Neural progenitor cell (in vitro differentiated cells): Measurements from ENCODE around the gene RSF1. TPM values are rescaled to one million over a fixed set of nuclear protein-coding genes. Genes with fewer than 3 reads are reported as not detected.

Experiments
- DNase-seq: peaks from one replicate; pipeline ENCODE4 v3.0.0-alpha.2; 2016; ENCODE audit warnings: low spot score
- H2AFZ ChIP-seq: fragments of 200-600 bp; sonication (generic); replicated peaks from 2 replicates; pipeline ENCODE4 v1.6.1; 2016; ENCODE audit warnings: antibody characterized with exemption
- H3F3A ChIP-seq: fragments of 200-600 bp; sonication (generic); 2 replicates; pipeline ENCODE4 v1.6.1; 2016; ENCODE audit warnings: antibody characterized with exemption, low read depth
- H3K27ac ChIP-seq: fragments of 200-600 bp; sonication (generic); 2 replicates; pipeline ENCODE4 v1.5.1; 2016; ENCODE audit warnings: mild to moderate bottlenecking
- H3K27me3 ChIP-seq: fragments of 200-600 bp; sonication (generic); 2 replicates; pipeline ENCODE4 v1.6.1; 2016; ENCODE audit warnings: mild to moderate bottlenecking, moderate library complexity
- H3K36me3 ChIP-seq: fragments of 200-600 bp; sonication (generic); 2 replicates; pipeline ENCODE4 v1.5.1; 2016
- H3K4me1 ChIP-seq: fragments of 200-600 bp; sonication (generic); 2 replicates; pipeline ENCODE4 v1.6.1; 2016; ENCODE audit warnings: mixed run types
- H3K4me2 ChIP-seq: fragments of 200-600 bp; sonication (generic); 2 replicates; pipeline ENCODE4 v1.6.1; 2016
- H3K4me3 ChIP-seq: fragments of 200-600 bp; sonication (generic); 2 replicates; pipeline ENCODE4 v1.5.1; 2016
- H3K79me2 ChIP-seq: fragments of 200-600 bp; sonication (generic); 2 replicates; pipeline ENCODE4 v1.6.1; 2016; ENCODE audit warnings: low read depth
- H3K9ac ChIP-seq: fragments of 200-600 bp; sonication (generic); 2 replicates; pipeline ENCODE4 v1.6.1; 2016
- H3K9me3 ChIP-seq: fragments of 200-600 bp; sonication (generic); 2 replicates; pipeline ENCODE4 v1.5.1; 2016; ENCODE audit warnings: low read depth
- H4K20me1 ChIP-seq: fragments of 200-600 bp; sonication (generic); 2 replicates; pipeline ENCODE4 v1.6.1; 2016; ENCODE audit warnings: low read depth
- H3K27ac Mint-ChIP-seq: 3 replicates; pipeline ENCODE4 v1.8.0; 2021; ENCODE audit warnings: mixed read lengths
- H3K27me3 Mint-ChIP-seq: 2 replicates; pipeline ENCODE4 v1.8.0; 2022; ENCODE audit warnings: low read depth, mild to moderate bottlenecking, inconsistent platforms, moderate library complexity, mixed read lengths; ENCODE audit not compliant: insufficient read depth
- H3K36me3 Mint-ChIP-seq: 3 replicates; pipeline ENCODE4 v1.8.0; 2021; ENCODE audit warnings: mixed read lengths
- H3K4me1 Mint-ChIP-seq: 3 replicates; pipeline ENCODE4 v1.8.0; 2021; ENCODE audit warnings: mixed read lengths
- H3K4me3 Mint-ChIP-seq: 3 replicates; pipeline ENCODE4 v1.8.0; 2021; ENCODE audit warnings: mild to moderate bottlenecking, moderate library complexity, mixed read lengths
- H3K9me3 Mint-ChIP-seq: 3 replicates; pipeline ENCODE4 v1.8.0; 2020; ENCODE audit warnings: mixed read lengths
- EZH2 ChIP-seq: fragments of 200-600 bp; sonication (generic); IDR thresholded peaks from 2 replicates; pipeline ENCODE4 v1.6.1; 2017; ENCODE audit warnings: antibody characterized with exemption, mild to moderate bottlenecking, moderate library complexity
- EZH2phosphoT487 ChIP-seq: fragments of 200-600 bp; sonication (generic); IDR thresholded peaks from 2 replicates; pipeline ENCODE4 v1.6.1; 2017; ENCODE audit warnings: antibody characterized with exemption
- small RNA-seq: library from RNA; depleted of rRNA; stranded (forward); fragments of <200 nt; gene quantifications from one replicate; pipeline ENCODE3, GENCODE V24; 2015
- total RNA-seq: library from RNA; depleted of rRNA; stranded (reverse); fragments of >200 nt; gene quantifications from 2 replicates; pipeline ENCODE4 v1.2.3, GENCODE V29; 2015; ENCODE audit warnings: low replicate concordance
- TF ChIP-seq, protein P1 (sequence below): fragments of 200-600 bp; sonication (generic); IDR thresholded peaks from 2 replicates; pipeline ENCODE4 v1.5.1; 2017; ENCODE audit warnings: antibody characterized with exemption, mild to moderate bottlenecking

The RSF1 gene
- total RNA-seq, 1 donor from 2014 or later, result 106 TPM

DNA sequence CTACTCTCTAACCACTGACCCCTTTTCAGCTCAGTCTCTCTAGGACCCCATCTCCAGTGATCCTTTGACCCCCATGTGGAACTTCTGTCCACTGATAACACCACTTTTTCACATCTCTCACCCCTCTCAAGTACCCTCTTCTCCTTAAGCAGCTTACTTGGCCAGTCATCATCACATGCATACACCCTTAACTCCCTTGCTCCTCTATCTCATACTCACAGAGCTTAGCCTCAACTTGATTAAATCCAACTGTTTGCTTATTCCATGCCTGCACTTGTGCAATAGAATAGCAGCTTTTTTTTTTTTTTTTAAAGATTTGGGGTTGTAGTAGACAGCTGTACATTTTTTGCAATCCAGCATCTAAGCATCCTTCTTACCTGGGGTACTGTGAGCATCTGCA is 208.6 kb downstream of the RSF1 start:
- H3K4me3 ChIP-seq, result no peak overlapping the region
- H3K27ac Mint-ChIP-seq, result no peak overlapping the region
- H3K4me1 ChIP-seq, result no peaks in the 10 kb centered on the region
- H3K4me2 ChIP-seq, result no peak overlapping the region
- H3K36me3 ChIP-seq, result peaks cover 5% of the 10 kb centered on the region
- no peak overlapping the region for H3K4me3 Mint-ChIP-seq
- H3K9me3 Mint-ChIP-seq, result no peaks in the 10 kb centered on the region
- H3K27me3 ChIP-seq, result no peaks in the 10 kb centered on the region
- no peaks in the 10 kb centered on the region for H3K79me2 ChIP-seq
- no peaks in the 10 kb centered on the region for H4K20me1 ChIP-seq
- H2AFZ ChIP-seq, result no peak overlapping the region
- peaks cover 13% of the 10 kb centered on the region for H3K36me3 Mint-ChIP-seq
- no peaks in the 10 kb centered on the region for H3K9me3 ChIP-seq
- no peak overlapping the region for H3K9ac ChIP-seq
- no peak overlapping the region for H3K27ac ChIP-seq
- H3K27me3 Mint-ChIP-seq, result no peaks in the 10 kb centered on the region
- DNase-seq, result no peak
- H3K4me1 Mint-ChIP-seq, result no peaks in the 10 kb centered on the region
- no peaks in the 10 kb centered on the region for H3F3A ChIP-seq
- TF ChIP-seq EZH2phosphoT487 (no peak), EZH2 (no peak)
- TF ChIP-seq, protein P1, sequence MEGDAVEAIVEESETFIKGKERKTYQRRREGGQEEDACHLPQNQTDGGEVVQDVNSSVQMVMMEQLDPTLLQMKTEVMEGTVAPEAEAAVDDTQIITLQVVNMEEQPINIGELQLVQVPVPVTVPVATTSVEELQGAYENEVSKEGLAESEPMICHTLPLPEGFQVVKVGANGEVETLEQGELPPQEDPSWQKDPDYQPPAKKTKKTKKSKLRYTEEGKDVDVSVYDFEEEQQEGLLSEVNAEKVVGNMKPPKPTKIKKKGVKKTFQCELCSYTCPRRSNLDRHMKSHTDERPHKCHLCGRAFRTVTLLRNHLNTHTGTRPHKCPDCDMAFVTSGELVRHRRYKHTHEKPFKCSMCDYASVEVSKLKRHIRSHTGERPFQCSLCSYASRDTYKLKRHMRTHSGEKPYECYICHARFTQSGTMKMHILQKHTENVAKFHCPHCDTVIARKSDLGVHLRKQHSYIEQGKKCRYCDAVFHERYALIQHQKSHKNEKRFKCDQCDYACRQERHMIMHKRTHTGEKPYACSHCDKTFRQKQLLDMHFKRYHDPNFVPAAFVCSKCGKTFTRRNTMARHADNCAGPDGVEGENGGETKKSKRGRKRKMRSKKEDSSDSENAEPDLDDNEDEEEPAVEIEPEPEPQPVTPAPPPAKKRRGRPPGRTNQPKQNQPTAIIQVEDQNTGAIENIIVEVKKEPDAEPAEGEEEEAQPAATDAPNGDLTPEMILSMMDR, result no peak

Small RNAs within 50 kb of the gene (small RNA-seq; reads per million reads assigned to genes)
- gene RF00019, result not detected

Other genes starting within 250 kb of the RSF1 start
- gene AQP11, start 230.8 kb downstream of the RSF1 start, total RNA-seq, result 0.24 and 1.1 TPM in 2 replicates
- gene CLNS1A, start 182.9 kb downstream of the RSF1 start, total RNA-seq, result 284 and 413 TPM in 2 replicates
- 16.4 and 25.2 TPM in 2 replicates for gene AAMDC, start 422 bp upstream of the RSF1 start, total RNA-seq
- gene INTS4, start 173.9 kb upstream of the RSF1 start, total RNA-seq, result 48.0 and 61.5 TPM in 2 replicates
- 4.3 and 5.3 TPM in 2 replicates for gene KCTD14, start 202.6 kb upstream of the RSF1 start, total RNA-seq
- not detected in 2 replicates for gene THRSP, start 243.1 kb upstream of the RSF1 start, total RNA-seq